Measurements from ENCODE around the gene LSR.

LSR gene

GRCh38 chr19:35248310-35249145 lies at the start of gene LSR:
TSS of gene LSR (plus strand) at chr19:35249002. CDS start at chr19:35249023, 21 bp downstream.
- DNase-seq (ENCODE audit: low read depth): no peak
- TF ChIP-seq, protein P1, sequence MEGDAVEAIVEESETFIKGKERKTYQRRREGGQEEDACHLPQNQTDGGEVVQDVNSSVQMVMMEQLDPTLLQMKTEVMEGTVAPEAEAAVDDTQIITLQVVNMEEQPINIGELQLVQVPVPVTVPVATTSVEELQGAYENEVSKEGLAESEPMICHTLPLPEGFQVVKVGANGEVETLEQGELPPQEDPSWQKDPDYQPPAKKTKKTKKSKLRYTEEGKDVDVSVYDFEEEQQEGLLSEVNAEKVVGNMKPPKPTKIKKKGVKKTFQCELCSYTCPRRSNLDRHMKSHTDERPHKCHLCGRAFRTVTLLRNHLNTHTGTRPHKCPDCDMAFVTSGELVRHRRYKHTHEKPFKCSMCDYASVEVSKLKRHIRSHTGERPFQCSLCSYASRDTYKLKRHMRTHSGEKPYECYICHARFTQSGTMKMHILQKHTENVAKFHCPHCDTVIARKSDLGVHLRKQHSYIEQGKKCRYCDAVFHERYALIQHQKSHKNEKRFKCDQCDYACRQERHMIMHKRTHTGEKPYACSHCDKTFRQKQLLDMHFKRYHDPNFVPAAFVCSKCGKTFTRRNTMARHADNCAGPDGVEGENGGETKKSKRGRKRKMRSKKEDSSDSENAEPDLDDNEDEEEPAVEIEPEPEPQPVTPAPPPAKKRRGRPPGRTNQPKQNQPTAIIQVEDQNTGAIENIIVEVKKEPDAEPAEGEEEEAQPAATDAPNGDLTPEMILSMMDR (IDR thresholded peaks at IDR 0.05; ENCODE audit: control insufficient read depth, insufficient read depth, low read depth, low read length, missing control alignments): no peak
- H3K4me3 ChIP-seq (ENCODE audit: control insufficient read depth, low read depth, low read length): no peak within 1 kb of the TSS

DNA sequence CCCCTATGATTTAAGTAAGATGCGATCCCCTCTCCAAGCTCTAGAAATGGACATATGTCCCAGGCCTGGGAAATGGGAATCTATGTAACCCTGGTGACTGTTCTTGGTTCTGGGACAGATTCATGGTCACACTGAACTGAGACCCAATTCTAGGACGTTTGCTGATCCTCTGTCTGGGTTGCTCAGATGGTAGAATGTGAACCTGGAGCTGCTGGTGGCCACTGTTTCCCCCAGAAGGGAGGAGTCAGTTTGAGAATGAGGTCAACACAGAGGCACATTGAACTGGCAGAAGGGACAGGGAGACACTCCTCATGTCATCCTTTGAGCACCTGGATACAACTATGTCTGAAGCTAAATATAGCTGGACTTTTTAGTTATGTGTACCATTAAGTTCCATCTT lies 49.3 kb upstream of the LSR start:
- TF ChIP-seq, protein P1 (IDR thresholded peaks at IDR 0.05; ENCODE audit: control insufficient read depth, insufficient read depth, low read depth, low read length, missing control alignments): no peak
- H3K4me3 ChIP-seq (ENCODE audit: control insufficient read depth, low read depth, low read length): no peak overlapping the region
- DNase-seq (ENCODE audit: low read depth): no peak

DNA sequence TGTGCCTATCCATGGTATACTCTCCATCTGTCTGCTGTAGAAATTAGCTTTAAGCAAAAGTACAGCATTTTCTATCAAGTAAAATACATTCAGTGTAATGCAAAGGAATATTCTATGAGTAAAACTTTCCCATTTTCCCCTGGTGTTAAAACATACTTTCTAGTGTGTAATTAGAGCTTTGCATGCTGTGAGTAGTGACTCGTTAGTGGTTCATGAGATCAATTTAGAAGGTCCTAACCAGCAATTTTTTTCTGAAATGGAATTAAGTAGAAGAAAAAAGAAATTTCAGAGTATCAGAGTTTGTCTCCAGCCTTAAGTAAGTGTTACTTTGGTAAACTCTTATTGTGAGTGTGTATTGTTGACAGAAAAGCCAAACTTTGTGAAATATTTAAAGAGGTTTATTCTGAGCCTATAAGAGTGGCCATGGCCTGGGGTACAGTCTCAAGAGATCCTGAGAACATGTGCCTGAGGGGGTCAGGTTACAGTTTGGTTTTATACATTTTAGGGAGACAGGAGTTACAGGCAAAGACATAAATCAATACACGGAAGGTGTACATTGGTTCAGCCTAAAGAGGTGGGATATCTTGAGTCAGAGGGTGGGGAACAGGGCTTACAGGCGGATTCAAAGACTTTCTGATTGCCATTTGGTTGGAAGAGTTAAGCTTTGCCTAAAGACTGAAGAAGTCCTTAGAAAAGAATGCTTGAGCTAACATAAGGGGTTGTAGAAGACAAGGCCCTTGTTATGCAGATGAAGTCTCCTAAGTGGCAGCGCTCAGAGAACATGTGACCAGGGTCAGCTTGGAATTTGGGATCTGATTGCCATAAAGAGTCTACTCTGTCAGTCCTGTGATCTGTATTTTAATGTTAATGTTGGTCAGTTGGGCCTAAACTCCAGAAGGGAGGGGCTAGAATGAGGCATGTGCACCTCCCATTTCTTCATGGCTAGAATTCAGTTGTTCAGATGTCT lies 45.8 kb upstream of the LSR start:
- TF ChIP-seq, protein P1 (IDR thresholded peaks at IDR 0.05; ENCODE audit: control insufficient read depth, insufficient read depth, low read depth, low read length, missing control alignments): no peak
- no peak for DNase-seq (ENCODE audit: low read depth)
- H3K4me3 ChIP-seq (ENCODE audit: control insufficient read depth, low read depth, low read length): no peak overlapping the region

DNA sequence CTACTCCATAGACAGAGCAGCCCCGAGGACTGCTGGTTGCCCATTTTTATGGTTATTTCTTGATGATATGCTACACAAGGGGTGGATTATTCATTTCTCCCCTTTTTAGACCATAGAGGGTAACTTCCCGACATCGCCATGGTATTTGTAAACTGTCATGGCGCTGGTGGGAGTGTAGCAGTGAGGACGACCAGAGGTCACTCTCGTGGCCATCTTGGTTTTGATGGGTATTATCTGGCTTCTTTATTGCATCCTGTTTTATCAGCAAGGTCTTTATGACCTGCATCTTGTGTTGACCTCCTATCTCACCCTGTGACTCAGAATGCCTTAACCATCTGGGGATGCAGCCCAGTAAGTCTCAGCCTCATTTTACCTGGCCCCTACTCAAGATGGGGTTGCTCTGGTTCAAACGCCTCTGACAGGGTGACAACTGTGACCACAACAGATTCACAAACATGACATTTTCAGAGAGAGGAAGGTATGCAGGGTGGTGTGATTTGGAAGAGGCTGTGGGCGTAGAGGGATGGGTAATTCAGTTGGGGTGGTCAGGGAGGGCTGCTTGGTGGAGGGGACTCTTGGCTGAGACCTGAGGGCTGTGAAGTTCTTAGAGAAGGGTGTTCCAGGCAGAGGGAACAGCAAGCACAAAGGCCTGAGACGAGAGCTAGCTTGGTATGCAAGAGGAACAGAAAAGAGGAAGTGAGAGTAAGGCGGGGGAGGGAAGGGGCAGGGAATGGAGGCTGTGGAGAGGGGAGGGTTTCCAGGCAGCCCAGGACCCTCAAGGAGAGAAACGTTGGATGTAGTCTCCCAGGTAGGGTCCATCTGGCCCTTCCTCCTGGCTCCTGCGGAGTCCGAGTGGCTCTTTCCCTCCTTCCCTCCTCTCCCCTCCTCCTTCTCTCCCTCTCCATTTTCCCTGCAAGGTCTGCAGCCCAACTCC lies 43.7 kb upstream of the LSR start:
- TF ChIP-seq, protein P1 (IDR thresholded peaks at IDR 0.05; ENCODE audit: control insufficient read depth, insufficient read depth, low read depth, low read length, missing control alignments): no peak
- DNase-seq (ENCODE audit: low read depth): no peak
- H3K4me3 ChIP-seq (ENCODE audit: control insufficient read depth, low read depth, low read length): no peak overlapping the region

GRCh38 chr19:35205733-35206323 lies 43.0 kb upstream of the LSR start:
- TF ChIP-seq, protein P1 (IDR thresholded peaks at IDR 0.05; ENCODE audit: control insufficient read depth, insufficient read depth, low read depth, low read length, missing control alignments): no peak

More at GRCh38 chr19:35205733-35206323, 43.0 kb upstream of the LSR start:
- H3K4me3 ChIP-seq (ENCODE audit: control insufficient read depth, low read depth, low read length): no peak overlapping the region
- DNase-seq (ENCODE audit: low read depth): no peak

All from AG09309 (cell line).